Omental fat pad (tissue), 4 donors: Measurements from ENCODE around the gene TMOD2. TPM values are rescaled to one million over a fixed set of nuclear protein-coding genes. Genes with fewer than 3 reads are reported as not detected.

Source experiments
- ATAC-seq: fragments of 150-250 bp; one replicate; pipeline ENCODE4 v1.9.1; 2016; ENCODE audit warnings: mild to moderate bottlenecking, moderate library complexity; ENCODE audit not compliant: low FRiP score
- DNase-seq: peaks from one replicate; pipeline ENCODE4 v3.0.0-alpha.2; 2019; ENCODE audit warnings: low spot score
- total RNA-seq, 4 donors: library from RNA; depleted of rRNA; stranded (reverse); fragments of >200 nt; gene quantifications; one replicate each; pipeline ENCODE4 v1.1.0, GENCODE V29; 2016
- TF ChIP-seq, protein P1 (sequence below), 3 donors: fragments of 450-650 bp; IDR thresholded peaks; one replicate each; pipeline ENCODE4 v1.5.1; 2016 to 2017; ENCODE audit warnings: antibody characterized with exemption in 3 of 3, mild to moderate bottlenecking in 3 of 3, moderate library complexity in 2 of 3

The TMOD2 gene
- total RNA-seq, 4 donors from 2014 or later = 6.5 to 28.5 (median 12.4) TPM

DNA sequence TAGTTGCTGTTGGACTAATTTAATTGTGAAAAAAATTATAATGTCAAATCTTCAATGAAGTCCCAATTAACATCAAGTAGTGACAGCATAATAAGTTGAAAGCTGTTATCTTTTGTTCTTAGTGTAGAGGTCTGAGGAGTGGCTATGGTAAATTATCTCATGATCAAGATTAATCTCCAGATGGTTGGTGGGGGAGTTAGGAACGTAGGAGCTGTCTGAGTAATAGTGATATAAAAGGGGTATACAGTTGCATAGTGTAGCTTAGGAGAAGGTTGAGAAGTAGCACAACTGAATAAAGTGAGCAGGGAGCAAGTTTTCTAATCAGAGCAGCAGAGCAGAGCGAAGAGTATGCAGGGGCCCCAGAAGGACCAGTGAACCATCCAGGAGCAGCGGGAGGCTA is 19.5 kb downstream of the TMOD2 start:
- DNase-seq (no peak), ATAC-seq (no peak)
- TF ChIP-seq, protein P1, sequence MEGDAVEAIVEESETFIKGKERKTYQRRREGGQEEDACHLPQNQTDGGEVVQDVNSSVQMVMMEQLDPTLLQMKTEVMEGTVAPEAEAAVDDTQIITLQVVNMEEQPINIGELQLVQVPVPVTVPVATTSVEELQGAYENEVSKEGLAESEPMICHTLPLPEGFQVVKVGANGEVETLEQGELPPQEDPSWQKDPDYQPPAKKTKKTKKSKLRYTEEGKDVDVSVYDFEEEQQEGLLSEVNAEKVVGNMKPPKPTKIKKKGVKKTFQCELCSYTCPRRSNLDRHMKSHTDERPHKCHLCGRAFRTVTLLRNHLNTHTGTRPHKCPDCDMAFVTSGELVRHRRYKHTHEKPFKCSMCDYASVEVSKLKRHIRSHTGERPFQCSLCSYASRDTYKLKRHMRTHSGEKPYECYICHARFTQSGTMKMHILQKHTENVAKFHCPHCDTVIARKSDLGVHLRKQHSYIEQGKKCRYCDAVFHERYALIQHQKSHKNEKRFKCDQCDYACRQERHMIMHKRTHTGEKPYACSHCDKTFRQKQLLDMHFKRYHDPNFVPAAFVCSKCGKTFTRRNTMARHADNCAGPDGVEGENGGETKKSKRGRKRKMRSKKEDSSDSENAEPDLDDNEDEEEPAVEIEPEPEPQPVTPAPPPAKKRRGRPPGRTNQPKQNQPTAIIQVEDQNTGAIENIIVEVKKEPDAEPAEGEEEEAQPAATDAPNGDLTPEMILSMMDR (IDR thresholded peaks at IDR 0.05) = no peak

- ATAC-seq (no peak), DNase-seq (no peak)
- TF ChIP-seq, protein P1 (IDR thresholded peaks at IDR 0.05) = no peak
Observed at GRCh38 chr15:51771773-51772172, 20.4 kb downstream of the TMOD2 start.

GRCh38 chr15:51774916-51775315 is 23.5 kb downstream of the TMOD2 start:
- TF ChIP-seq, protein P1 (IDR thresholded peaks at IDR 0.05) = no peak
- DNase-seq = no peak
- ATAC-seq = no peak

DNA sequence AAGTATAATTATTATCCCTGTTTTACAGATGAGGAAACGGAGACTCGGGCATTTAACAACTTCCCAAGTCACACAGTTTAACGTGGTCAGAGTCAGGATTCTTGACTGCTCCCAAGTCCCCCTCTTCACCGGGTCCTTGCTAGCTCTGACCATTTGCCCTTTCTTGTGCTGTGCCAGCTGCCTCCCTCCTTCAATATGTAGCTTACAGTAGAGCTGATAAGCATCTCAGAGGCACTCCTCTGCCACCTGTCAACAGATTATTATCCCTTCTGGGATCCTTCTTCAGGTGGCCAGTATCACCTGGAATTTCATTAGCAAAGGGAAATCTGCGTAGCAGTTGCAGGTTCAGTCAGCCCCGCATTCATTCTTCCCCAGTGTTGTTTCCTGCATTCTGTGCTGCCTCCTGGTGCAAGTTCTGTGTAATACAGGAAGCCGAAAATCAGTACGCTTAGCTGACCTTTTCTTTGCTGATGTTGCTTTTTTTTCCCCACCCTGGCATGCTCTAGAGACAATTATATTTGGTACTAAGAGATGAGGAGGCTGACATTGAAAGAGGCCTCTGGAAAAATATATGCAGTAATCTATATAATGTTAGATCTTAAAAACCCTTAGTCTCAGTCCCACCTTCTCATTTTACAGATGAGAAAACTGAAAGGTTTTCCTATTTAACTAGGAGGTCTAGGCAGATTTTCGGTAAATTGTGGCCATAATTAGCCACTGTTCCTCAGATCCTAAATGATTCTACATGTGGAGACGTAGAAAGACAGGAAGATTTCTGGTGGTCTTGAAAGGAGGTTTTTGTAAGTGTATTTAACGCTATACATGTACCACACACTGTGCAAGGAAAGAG is 24.8 kb downstream of the TMOD2 start:
- ATAC-seq (peak; percentile 85), DNase-seq (no peak)
- TF ChIP-seq, protein P1 (IDR thresholded peaks at IDR 0.05) = peak in 1 of 3 donors; percentile 41

GRCh38 chr15:51776952-51777569 is 25.7 kb downstream of the TMOD2 start:
- peak; percentile 60 for ATAC-seq

DNA sequence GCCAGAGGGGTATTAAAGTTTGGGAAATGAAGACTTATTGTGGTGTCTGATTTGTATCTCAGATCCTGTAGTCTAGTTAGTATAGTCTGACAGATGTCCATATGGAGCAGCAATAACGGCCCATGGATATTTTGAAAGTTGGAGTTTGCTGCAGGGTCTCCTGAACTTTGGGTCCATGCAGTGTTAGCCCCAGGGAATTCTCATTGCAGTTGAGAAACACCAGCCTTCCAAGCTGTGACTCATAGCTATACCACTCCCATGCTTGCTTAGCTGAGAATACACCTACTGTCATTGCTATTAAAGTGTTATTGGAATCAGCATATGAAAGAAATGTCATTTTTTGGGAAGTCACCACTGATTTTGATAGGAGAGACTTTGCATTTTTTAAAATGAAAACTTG is 29.2 kb downstream of the TMOD2 start:
- ATAC-seq (no peak), DNase-seq (no peak)
- TF ChIP-seq, protein P1 (IDR thresholded peaks at IDR 0.05) = no peak

More at GRCh38 chr15:51776952-51777569, 25.7 kb downstream of the TMOD2 start:
- DNase-seq = peak; percentile 40
- TF ChIP-seq, protein P1 (IDR thresholded peaks at IDR 0.05) = peak in 2 of 3 donors; percentile 8 to 24
